ENCODE results near the gene SLC25A1. TPM values are rescaled to one million over a fixed set of nuclear protein-coding genes. Genes with fewer than 3 reads are reported as not detected.
"Not testable (repeated sequence)": the region's sequence is repeated elsewhere in the genome, so short reads cannot be mapped to it uniquely, and the experiment has no call there.

SLC25A1 gene
- total RNA-seq, 1 experiment from 2014 or later: 151 TPM

DNA sequence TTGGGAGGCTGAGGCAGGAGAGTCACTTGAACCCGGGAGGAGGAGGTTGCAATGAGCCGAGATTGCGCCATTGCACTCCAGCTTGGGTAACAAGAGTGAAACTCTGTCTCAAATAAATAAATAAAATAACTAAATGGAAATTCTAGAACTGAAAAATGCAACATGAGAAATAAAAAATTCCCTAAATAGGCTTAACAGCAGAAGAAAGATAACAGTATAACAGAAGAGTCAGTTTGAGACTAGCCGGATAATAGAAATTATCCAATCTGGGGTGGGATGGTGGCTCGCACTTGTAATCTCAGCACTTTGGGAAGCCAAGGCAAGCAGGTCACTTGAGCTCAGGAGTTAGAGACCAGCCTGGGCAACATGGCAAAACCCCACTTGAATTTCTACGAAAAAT is 14.1 kb downstream of the SLC25A1 start:
- Mint-ChIP-seq H3K4me3 (no peak overlapping the region), H3K9me3 (no peaks in the 10 kb centered on the region), H3K36me3 (ENCODE audit: insufficient read depth in 1 of 3, low read depth in 3 of 3) (no peaks in the 10 kb centered on the region), H3K4me1 (peaks cover under 1 to 11% of the 10 kb centered on the region in 2 experiments), H3K27me3 (ENCODE audit: low read depth) (peaks cover 82% of the 10 kb centered on the region), H3K27ac (no peak overlapping the region)
- no peak overlapping the region for H3K18ac ChIP-seq (ENCODE audit: insufficient read length, low read depth, low read length)
- no peak overlapping the region for H4K8ac ChIP-seq (replicated peaks; ENCODE audit: insufficient read length, low read depth, low read length)
- no peak for DNase-seq
- no peaks in the 10 kb centered on the region for H3K4me1 ChIP-seq (ENCODE audit: insufficient read depth, low read length)
- no peak overlapping the region for H2BK120ac ChIP-seq (ENCODE audit: low read depth, low read length, poor library complexity, severe bottlenecking)
- H3K56ac ChIP-seq (ENCODE audit: insufficient read length, low read depth, low read length): no peak overlapping the region
- H3K4me2 ChIP-seq (ENCODE audit: insufficient read depth, insufficient read length, low read length): no peak overlapping the region
- no peak overlapping the region for H2AFZ ChIP-seq (ENCODE audit: low read length)
- H2BK20ac ChIP-seq (ENCODE audit: low read depth, low read length, poor library complexity, severe bottlenecking): no peak overlapping the region
- H2AK5ac ChIP-seq (ENCODE audit: insufficient read length, low read length): no peak overlapping the region
- H3K9ac ChIP-seq (ENCODE audit: extremely low read depth, insufficient read length, low read length): no peak overlapping the region
- no peaks in the 10 kb centered on the region for H3K79me2 ChIP-seq (ENCODE audit: insufficient read depth, low read length)
- no peak overlapping the region for H2BK5ac ChIP-seq (ENCODE audit: insufficient read length, low read length)
- H3K27me3 ChIP-seq (ENCODE audit: insufficient read depth, low read length): no peaks in the 10 kb centered on the region; the same call in 1 of the 2 replicates
- no peaks in the 10 kb centered on the region for H4K20me1 ChIP-seq (ENCODE audit: control insufficient read depth, insufficient read depth, insufficient read length)
- H4K91ac ChIP-seq (ENCODE audit: insufficient read length, low read depth, low read length): no peak overlapping the region
- no peak overlapping the region for H4K5ac ChIP-seq (ENCODE audit: insufficient read length, low read depth, low read length)
- H3K27ac ChIP-seq (ENCODE audit: insufficient read length, low read depth, low read length): no peak overlapping the region
- TF ChIP-seq, protein P1, sequence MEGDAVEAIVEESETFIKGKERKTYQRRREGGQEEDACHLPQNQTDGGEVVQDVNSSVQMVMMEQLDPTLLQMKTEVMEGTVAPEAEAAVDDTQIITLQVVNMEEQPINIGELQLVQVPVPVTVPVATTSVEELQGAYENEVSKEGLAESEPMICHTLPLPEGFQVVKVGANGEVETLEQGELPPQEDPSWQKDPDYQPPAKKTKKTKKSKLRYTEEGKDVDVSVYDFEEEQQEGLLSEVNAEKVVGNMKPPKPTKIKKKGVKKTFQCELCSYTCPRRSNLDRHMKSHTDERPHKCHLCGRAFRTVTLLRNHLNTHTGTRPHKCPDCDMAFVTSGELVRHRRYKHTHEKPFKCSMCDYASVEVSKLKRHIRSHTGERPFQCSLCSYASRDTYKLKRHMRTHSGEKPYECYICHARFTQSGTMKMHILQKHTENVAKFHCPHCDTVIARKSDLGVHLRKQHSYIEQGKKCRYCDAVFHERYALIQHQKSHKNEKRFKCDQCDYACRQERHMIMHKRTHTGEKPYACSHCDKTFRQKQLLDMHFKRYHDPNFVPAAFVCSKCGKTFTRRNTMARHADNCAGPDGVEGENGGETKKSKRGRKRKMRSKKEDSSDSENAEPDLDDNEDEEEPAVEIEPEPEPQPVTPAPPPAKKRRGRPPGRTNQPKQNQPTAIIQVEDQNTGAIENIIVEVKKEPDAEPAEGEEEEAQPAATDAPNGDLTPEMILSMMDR (conservative IDR thresholded peaks at IDR 0.05): no peak
- no peak overlapping the region for H2BK12ac ChIP-seq (ENCODE audit: insufficient read length, low read depth, low read length)
- H3K23ac ChIP-seq (ENCODE audit: insufficient read length, low read depth, low read length): no peak overlapping the region
- no peak overlapping the region for H3K4ac ChIP-seq (ENCODE audit: low read depth, low read length)
- H3K23me2 ChIP-seq (ENCODE audit: insufficient read length, low read depth, low read length, poor library complexity, severe bottlenecking): no peaks in the 10 kb centered on the region
- no peak overlapping the region for H3K14ac ChIP-seq (ENCODE audit: insufficient read depth, low read length)
- H3K9me3 ChIP-seq (ENCODE audit: control insufficient read depth, low read depth, low read length): no peaks in the 10 kb centered on the region
- WGBS (ENCODE audit: extremely low coverage, insufficient read length, low lambda C conversion rate): no CpG with 5 or more reads among the region's 6 CpGs
- H3T11ph ChIP-seq (ENCODE audit: low read length): no peak overlapping the region
- H2BK15ac ChIP-seq (ENCODE audit: low read depth, low read length): no peak overlapping the region
- H3K79me1 ChIP-seq (ENCODE audit: insufficient read depth, low read depth, low read length, poor library complexity, severe bottlenecking): no peaks in the 10 kb centered on the region

DNA sequence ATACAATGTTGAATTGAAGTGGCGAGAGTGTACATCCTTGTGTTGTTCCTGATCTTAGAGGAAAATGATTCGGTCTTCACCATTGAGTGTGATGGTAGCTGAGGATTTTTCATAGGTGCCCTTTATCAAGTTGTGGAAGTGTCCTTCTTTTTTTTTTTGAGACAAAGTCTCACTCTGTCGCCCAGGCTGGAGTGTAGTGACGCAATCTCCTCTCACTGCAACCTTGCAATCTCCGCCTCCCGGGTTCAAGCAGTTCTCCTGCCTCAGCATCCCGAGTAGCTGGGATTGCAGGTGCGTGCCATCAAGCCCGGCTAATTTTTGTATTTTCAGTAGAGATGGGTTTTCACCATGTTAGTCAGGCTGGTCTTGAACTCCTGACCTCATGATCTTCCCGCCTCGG is 19.9 kb downstream of the SLC25A1 start:
- H3K4me2 ChIP-seq (ENCODE audit: insufficient read depth, insufficient read length, low read length); H3K4me3 Mint-ChIP-seq; H2BK20ac ChIP-seq (ENCODE audit: low read depth, low read length, poor library complexity, severe bottlenecking); H3K9ac ChIP-seq (ENCODE audit: extremely low read depth, insufficient read length, low read length); H2AK5ac ChIP-seq (ENCODE audit: insufficient read length, low read length); H2BK12ac ChIP-seq (ENCODE audit: insufficient read length, low read depth, low read length); H2BK15ac ChIP-seq (ENCODE audit: low read depth, low read length); H3K18ac ChIP-seq (ENCODE audit: insufficient read length, low read depth, low read length); H2AFZ ChIP-seq (ENCODE audit: low read length); H3K23ac ChIP-seq (ENCODE audit: insufficient read length, low read depth, low read length); H2BK5ac ChIP-seq (ENCODE audit: insufficient read length, low read length); H3T11ph ChIP-seq (ENCODE audit: low read length); H3K79me2 ChIP-seq (ENCODE audit: insufficient read depth, low read length); H4K8ac ChIP-seq (replicated peaks; ENCODE audit: insufficient read length, low read depth, low read length); H4K91ac ChIP-seq (ENCODE audit: insufficient read length, low read depth, low read length); H4K20me1 ChIP-seq (ENCODE audit: control insufficient read depth, insufficient read depth, insufficient read length); H3K36me3 Mint-ChIP-seq (ENCODE audit: insufficient read depth in 1 of 3, low read depth in 3 of 3); H3K27me3 ChIP-seq (ENCODE audit: insufficient read depth, low read length); H3K9me3 Mint-ChIP-seq; H3K14ac ChIP-seq (ENCODE audit: insufficient read depth, low read length); H3K23me2 ChIP-seq (ENCODE audit: insufficient read length, low read depth, low read length, poor library complexity, severe bottlenecking); H3K27ac ChIP-seq (ENCODE audit: insufficient read length, low read depth, low read length); H3K79me1 ChIP-seq (ENCODE audit: insufficient read depth, low read depth, low read length, poor library complexity, severe bottlenecking); H3K4ac ChIP-seq (ENCODE audit: low read depth, low read length); H2BK120ac ChIP-seq (ENCODE audit: low read depth, low read length, poor library complexity, severe bottlenecking); H3K56ac ChIP-seq (ENCODE audit: insufficient read length, low read depth, low read length); H4K5ac ChIP-seq (ENCODE audit: insufficient read length, low read depth, low read length); H3K4me1 ChIP-seq (ENCODE audit: insufficient read depth, low read length); H3K9me3 ChIP-seq (ENCODE audit: control insufficient read depth, low read depth, low read length); DNase-seq; H3K4me1 Mint-ChIP-seq: not testable (repeated sequence)
- WGBS (ENCODE audit: extremely low coverage, insufficient read length, low lambda C conversion rate): no CpG with 5 or more reads among the region's 11 CpGs
- Mint-ChIP-seq H3K27me3 (ENCODE audit: low read depth) (peaks cover 83% of the 10 kb centered on the region), H3K27ac (peak overlapping the region in 1 of 3 experiments; percentile 15; a peak in 1 of 7 replicates)

Data from H9 (cell line).